GM21515 (cell line): ENCODE data around the gene DTNB.
A peak's percentile ranks its signal among the peaks of the same experiment; 100 is the strongest.
"Not testable (repeated sequence)": the region's sequence is repeated elsewhere in the genome, so short reads cannot be mapped to it uniquely, and the experiment has no call there.

Experiments
- ATAC-seq: cut with Tn5 transposase; IDR thresholded peaks from one replicate; pipeline ENCODE4 v1.9.1; 2021; ENCODE audit not compliant: unreplicated experiment

The DTNB gene

GRCh38 chr2:25684577-25685473 is 11.4 kb upstream of the DTNB start:
- no peak for ATAC-seq

GRCh38 chr2:25682082-25682481 is 8.7 kb upstream of the DTNB start:
- ATAC-seq, result no peak

GRCh38 chr2:25677877-25678276 is 4.5 kb upstream of the DTNB start:
- ATAC-seq, result no peak

- no peak for ATAC-seq
These were observed 643 bp upstream of the DTNB start for GRCh38 chr2:25674077-25674362.

- peak; percentile 58 for ATAC-seq
These were observed 680 bp downstream of the DTNB start for GRCh38 chr2:25672494-25673299.

GRCh38 chr2:25671622-25672021 is 1.8 kb downstream of the DTNB start:
- no peak for ATAC-seq

- no peak for ATAC-seq
These were observed 3.9 kb downstream of the DTNB start for GRCh38 chr2:25669520-25669919.

- no peak for ATAC-seq
These were observed 7.2 kb downstream of the DTNB start for GRCh38 chr2:25666218-25666617.

GRCh38 chr2:25665429-25665828 is 7.9 kb downstream of the DTNB start:
- not testable (repeated sequence) for ATAC-seq

- no peak for ATAC-seq
These were observed 8.4 kb downstream of the DTNB start for GRCh38 chr2:25664965-25665307.

GRCh38 chr2:25664183-25664964 is 9.0 kb downstream of the DTNB start:
- no peak for ATAC-seq

GRCh38 chr2:25655316-25655715 is 18.1 kb downstream of the DTNB start:
- ATAC-seq, result no peak

- no peak for ATAC-seq
These were observed 18.6 kb downstream of the DTNB start for GRCh38 chr2:25654801-25655200.

GRCh38 chr2:25651782-25652455 is 21.5 kb downstream of the DTNB start:
- ATAC-seq, result no peak

- no peak for ATAC-seq
These were observed 22.3 kb downstream of the DTNB start for GRCh38 chr2:25651066-25651465.

- ATAC-seq, result no peak
These were observed 23.1 kb downstream of the DTNB start for GRCh38 chr2:25650256-25650655.

- ATAC-seq, result no peak
These were observed 23.6 kb downstream of the DTNB start for GRCh38 chr2:25649786-25650185.

- no peak for ATAC-seq
These were observed 31.1 kb downstream of the DTNB start for GRCh38 chr2:25642298-25642697.

- no peak for ATAC-seq
These were observed 33.7 kb downstream of the DTNB start for GRCh38 chr2:25639696-25640095.

GRCh38 chr2:25639131-25639530 is 34.2 kb downstream of the DTNB start:
- no peak for ATAC-seq

- ATAC-seq, result no peak
These were observed 37.6 kb downstream of the DTNB start for GRCh38 chr2:25635797-25636196.
